Left cardiac atrium (tissue), 4 donors: Measurements from ENCODE around the gene SIN3B. TPM values are rescaled to one million over a fixed set of nuclear protein-coding genes. Genes with fewer than 3 reads are reported as not detected.

ENCODE experiments used
- ATAC-seq, 2 donors: fragments of 200-7000 bp; cut with Tn5 transposase; one replicate each; pipeline ENCODE4 v1.9.1; 2020; ENCODE audit warnings: mild to moderate bottlenecking in 2 of 2, moderate library complexity in 2 of 2
- DNase-seq: peaks from one replicate; pipeline ENCODE4 v3.0.0-alpha.2; 2020
- intact Hi-C, 2 donors: fragments of 100-400 bp; cut with DNase I; formaldehyde crosslinking; loops; one replicate each; pipeline versions ENCODE4 v1.14.1 to v1.15.1; 2022 to 2023
- total RNA-seq, 2 donors: library from RNA; stranded (reverse); fragmentation: NEBNext Ultra II Directional; extraction: Animal tissue kit (Norgen Biotek cat#: 25700); gene quantifications; one replicate each; pipeline ENCODE4 v1.2.1, GENCODE V29; 2021
- donor health status: DM: no; HTN: yes; CAD: no.
- donor health status: DM: no; HTN: yes; CAD: no; lungs with severe emphysema.
- donor health status: DM: yes; HTN: yes; CAD: no.
- donor health status: Dilated cardiomyopathy.

Gene SIN3B
- total RNA-seq, 2 donors from 2014 or later, result 23.7 to 33.0 TPM

DNA sequence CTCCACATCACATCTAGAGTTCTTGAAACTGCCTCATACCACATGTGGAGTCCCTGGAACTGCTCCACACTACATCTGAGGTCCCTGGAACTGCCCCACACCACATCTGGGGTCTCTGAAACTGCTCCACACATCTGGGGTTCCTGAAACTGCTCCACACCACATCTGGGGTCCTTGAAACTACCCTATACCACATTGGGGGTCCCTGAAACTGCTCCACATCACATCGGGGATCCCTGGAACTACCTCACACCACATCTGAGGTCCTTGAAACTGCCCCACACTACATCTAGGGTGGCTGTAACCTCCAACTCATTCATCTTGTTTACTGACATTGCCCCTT lies 93.4 kb downstream of the SIN3B start:
- DNase-seq (no peak), ATAC-seq (no peak)
- intact Hi-C loops, result no loop called here

DNA sequence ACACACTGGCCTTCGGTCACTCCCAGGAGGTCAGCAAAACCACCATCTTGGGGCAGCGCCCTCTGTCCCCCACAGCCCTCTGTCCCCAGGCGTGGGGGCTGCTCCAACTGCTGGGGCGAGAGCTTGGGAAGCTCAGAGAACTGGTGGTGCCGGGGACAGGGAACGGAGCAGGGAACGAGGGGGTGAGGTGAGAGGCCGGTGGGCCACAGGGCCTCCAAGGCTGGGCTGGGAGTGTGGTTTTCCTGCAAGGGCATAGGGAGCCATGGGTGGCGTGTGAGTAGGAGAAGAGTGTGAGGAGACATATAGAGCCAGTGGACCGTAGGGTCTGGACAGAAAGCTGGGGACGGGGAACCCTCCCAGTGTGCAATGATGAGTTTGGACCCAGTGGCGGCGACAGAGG lies 93.8 kb downstream of the SIN3B start:
- ATAC-seq (no peak), DNase-seq (no peak)
- intact Hi-C loops, result no loop called here

DNA sequence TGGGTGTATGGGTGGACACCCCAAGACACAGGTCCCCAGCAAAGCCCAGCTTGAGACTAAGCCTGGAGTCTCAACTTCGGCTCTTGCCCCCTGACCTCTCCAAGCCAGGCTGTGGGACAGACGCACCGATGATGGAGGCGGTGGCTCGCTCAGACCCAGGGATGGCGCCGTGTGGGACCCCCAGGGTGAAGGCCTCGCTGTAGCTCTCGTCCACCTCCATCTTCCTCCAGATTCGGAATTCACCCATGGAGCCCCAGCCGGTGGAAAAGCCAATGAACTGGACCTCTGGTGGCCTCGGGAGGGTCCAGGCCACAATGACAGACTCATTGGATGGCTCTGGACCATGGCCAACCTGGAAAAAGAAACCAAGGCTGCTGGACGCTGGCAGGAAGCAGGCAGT lies 98.7 kb downstream of the SIN3B start:
- intact Hi-C loops, result no loop called here
- ATAC-seq (no peak), DNase-seq (no peak)

DNA sequence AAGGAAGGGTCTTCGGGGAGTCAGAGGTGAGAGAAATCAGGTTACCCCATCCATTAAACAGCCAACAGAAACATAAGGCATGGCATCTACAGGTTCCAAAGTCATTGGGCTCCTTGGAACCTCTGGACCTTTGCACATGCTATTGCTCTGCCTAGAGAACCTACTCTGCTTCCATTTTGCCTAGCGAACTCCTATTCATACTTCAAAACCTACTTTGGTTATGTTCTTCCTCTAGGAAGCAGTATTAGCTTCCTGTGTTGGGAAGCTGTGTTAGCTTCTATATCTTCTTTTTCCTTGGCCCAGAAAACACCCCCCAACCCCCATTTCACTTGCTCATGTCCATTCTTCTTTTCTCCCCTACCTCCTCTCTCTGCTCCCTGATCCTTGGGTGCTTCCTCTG lies 99.2 kb downstream of the SIN3B start:
- ATAC-seq, result no peak
- DNase-seq, result no peak
- intact Hi-C loops, result no loop called here

DNA sequence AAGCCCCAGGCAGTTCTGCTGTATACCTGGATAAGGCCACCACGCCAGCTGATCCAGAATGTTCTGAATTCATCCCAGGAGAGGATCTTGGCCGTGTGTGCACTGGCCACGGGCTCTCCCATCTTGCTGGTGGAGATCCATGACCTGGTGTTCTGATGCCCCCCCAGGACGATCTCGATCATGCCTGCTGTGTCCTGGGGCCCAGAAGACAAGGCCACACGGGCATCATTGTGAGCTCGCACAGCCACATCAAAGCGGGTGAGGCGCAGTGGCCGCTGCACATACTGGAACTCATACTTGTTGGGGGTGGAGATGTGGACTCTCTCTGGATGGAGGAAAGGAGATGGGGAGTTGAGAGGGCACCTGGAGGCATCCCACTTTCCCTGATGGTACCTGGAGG lies 99.7 kb downstream of the SIN3B start:
- intact Hi-C loops, result no loop called here
- ATAC-seq (no peak), DNase-seq (no peak)

Other genes starting within 250 kb of the SIN3B start
- gene MED26, start 201.2 kb upstream of the SIN3B start, total RNA-seq, result 1 to 10 TPM; 5.0 to 5.6 TPM
- gene SMIM7, start 169.3 kb upstream of the SIN3B start, total RNA-seq, result 10 to 100 TPM; 43.2 to 44.5 TPM
- 10 to 100 TPM in 1 of 2 donors, 1 to 10 TPM in 1; 6.7 to 20.2 TPM for gene TMEM38A, start 168.3 kb upstream of the SIN3B start, total RNA-seq
- under 1 TPM in 1 of 2 donors, not detected in 1; 0.09 TPM for gene NWD1, start 109.6 kb upstream of the SIN3B start, total RNA-seq
- gene F2RL3, start 59.6 kb downstream of the SIN3B start, total RNA-seq, result 1 to 10 TPM; 2.3 TPM
- gene CPAMD8, start 197.4 kb downstream of the SIN3B start, total RNA-seq, result 10 to 100 TPM in 1 of 2 donors, 1 to 10 TPM in 1; 8.9 to 11.3 TPM
- gene HAUS8, start 246.1 kb downstream of the SIN3B start, total RNA-seq, result 1 to 10 TPM; 3.9 to 5.0 TPM
- gene MYO9B, start 246.4 kb downstream of the SIN3B start, total RNA-seq, result 10 to 100 TPM; 32.5 to 44.6 TPM